Caco-2 (cell line): ENCODE data around the gene HOXA6. TPM values are rescaled to one million over a fixed set of nuclear protein-coding genes. Genes with fewer than 3 reads are reported as not detected.

Source experiments
- BruUV-seq: library from RNA; stranded (reverse); fragments of 400-500 nt; replicated peaks from 2 replicates; lab custom pipeline; 2021; lab: Mats Ljungman, UMichigan
- CTCF ChIA-PET: fragments of 300-600 bp; sonication (Branson Sonifier 250); formaldehyde crosslinking; loops from one replicate; lab custom pipeline; 2022; ENCODE audit warnings: antibody characterized with exemption; lab: Charles Lee
- POLR2A ChIA-PET: fragments of 300-600 bp; sonication (Branson Sonifier 250); formaldehyde crosslinking; loops from one replicate; lab custom pipeline; 2022; ENCODE audit warnings: antibody characterized with exemption; lab: Charles Lee
- DNase-seq, 2 experiments: peaks; one replicate each; pipeline versions ENCODE4 v3.0.0 to v3.0.0-alpha.2; 2020 to 2022
- H3K27me3 ChIP-seq: replicated peaks from 2 replicates; pipeline ENCODE4 v1.6.0; 2011; ENCODE audit warnings: low read length; ENCODE audit not compliant: control insufficient read depth, insufficient read depth
- H3K36me3 ChIP-seq: 2 replicates; pipeline ENCODE4 v1.5.1; 2011; ENCODE audit warnings: low read length; ENCODE audit not compliant: control insufficient read depth, insufficient read depth
- H3K4me1 ChIP-seq: fragments of 250-450 bp; sonication (Bioruptor Pico); 2 replicates; pipeline ENCODE4 v1.5.1; 2020; ENCODE audit warnings: mild to moderate bottlenecking
- H3K4me3 ChIP-seq: 2 replicates; pipeline ENCODE4 v1.5.1; 2011; ENCODE audit warnings: low read depth, mild to moderate bottlenecking, control low read depth, low read length
- H3K9me3 ChIP-seq: fragments of 250-450 bp; sonication (Bioruptor Pico); 2 replicates; pipeline ENCODE4 v1.5.1; 2020; ENCODE audit warnings: mild to moderate bottlenecking, moderate library complexity
- H3K27ac Mint-ChIP-seq: one replicate; pipeline ENCODE4 v1.8.0; 2022; ENCODE audit warnings: mixed read lengths; ENCODE audit not compliant: unreplicated experiment
- H3K27me3 Mint-ChIP-seq: one replicate; pipeline ENCODE4 v1.8.0; 2022; ENCODE audit warnings: mixed read lengths; ENCODE audit not compliant: insufficient read depth, unreplicated experiment
- H3K36me3 Mint-ChIP-seq: one replicate; pipeline ENCODE4 v1.8.0; 2022; ENCODE audit warnings: mild to moderate bottlenecking, mixed read lengths; ENCODE audit not compliant: insufficient read depth, unreplicated experiment
- H3K4me1 Mint-ChIP-seq: one replicate; pipeline ENCODE4 v1.8.0; 2022; ENCODE audit warnings: low read depth, mixed read lengths; ENCODE audit not compliant: unreplicated experiment
- H3K4me3 Mint-ChIP-seq: one replicate; pipeline ENCODE4 v1.8.0; 2022; ENCODE audit warnings: mild to moderate bottlenecking, moderate library complexity, mixed read lengths; ENCODE audit not compliant: unreplicated experiment
- H3K9me3 Mint-ChIP-seq: one replicate; pipeline ENCODE4 v1.8.0; 2022; ENCODE audit warnings: mixed read lengths; ENCODE audit not compliant: unreplicated experiment
- intact Hi-C: fragments of 100-400 bp; cut with micrococcal nuclease; formaldehyde crosslinking; loops from one replicate; pipeline ENCODE4 v1.10.0; 2022; ENCODE audit not compliant: unreplicated experiment
- total RNA-seq: library from RNA; stranded (reverse); gene quantifications from 2 replicates; pipeline ENCODE4 v1.2.3, GENCODE V29; 2022
- TF ChIP-seq, protein P1 (sequence below), 2 experiments: fragments of 200-600 bp in 1 of 2; IDR thresholded peaks; 1 replicate in 1 of 2; 2 replicates in 1 of 2; pipeline versions ENCODE4 v1.5.1 to v1.8.0; 2011 to 2022; ENCODE audit warnings: antibody characterized with exemption in 1 of 2, control low read depth in 1 of 2, inconsistent platforms in 1 of 2, low read depth in 1 of 2, low read length in 1 of 2, mild to moderate bottlenecking in 1 of 2, moderate library complexity in 1 of 2; ENCODE audit not compliant: insufficient read depth in 1 of 2, severe bottlenecking in 1 of 2, unreplicated experiment in 1 of 2

Gene HOXA6
- total RNA-seq, 1 experiment from 2014 or later: 5.6 TPM

GRCh38 chr7:27171325-27171636 lies 23.7 kb upstream of the HOXA6 start:
- H3K27me3 ChIP-seq: peaks cover 2% of the 10 kb centered on the region
- ChIA-PET CTCF (no interaction called here), POLR2A (no interaction called here)
- intact Hi-C loops: no loop called here
- peaks cover 11% of the 10 kb centered on the region for H3K4me1 Mint-ChIP-seq
- no peaks in the 10 kb centered on the region for H3K36me3 ChIP-seq
- no peaks in the 10 kb centered on the region for H3K9me3 Mint-ChIP-seq
- peak overlapping the region; percentile 74 for H3K4me3 Mint-ChIP-seq
- H3K4me3 ChIP-seq: no peak overlapping the region
- no TSS peak for BruUV-seq
- TF ChIP-seq, protein P1, sequence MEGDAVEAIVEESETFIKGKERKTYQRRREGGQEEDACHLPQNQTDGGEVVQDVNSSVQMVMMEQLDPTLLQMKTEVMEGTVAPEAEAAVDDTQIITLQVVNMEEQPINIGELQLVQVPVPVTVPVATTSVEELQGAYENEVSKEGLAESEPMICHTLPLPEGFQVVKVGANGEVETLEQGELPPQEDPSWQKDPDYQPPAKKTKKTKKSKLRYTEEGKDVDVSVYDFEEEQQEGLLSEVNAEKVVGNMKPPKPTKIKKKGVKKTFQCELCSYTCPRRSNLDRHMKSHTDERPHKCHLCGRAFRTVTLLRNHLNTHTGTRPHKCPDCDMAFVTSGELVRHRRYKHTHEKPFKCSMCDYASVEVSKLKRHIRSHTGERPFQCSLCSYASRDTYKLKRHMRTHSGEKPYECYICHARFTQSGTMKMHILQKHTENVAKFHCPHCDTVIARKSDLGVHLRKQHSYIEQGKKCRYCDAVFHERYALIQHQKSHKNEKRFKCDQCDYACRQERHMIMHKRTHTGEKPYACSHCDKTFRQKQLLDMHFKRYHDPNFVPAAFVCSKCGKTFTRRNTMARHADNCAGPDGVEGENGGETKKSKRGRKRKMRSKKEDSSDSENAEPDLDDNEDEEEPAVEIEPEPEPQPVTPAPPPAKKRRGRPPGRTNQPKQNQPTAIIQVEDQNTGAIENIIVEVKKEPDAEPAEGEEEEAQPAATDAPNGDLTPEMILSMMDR (IDR thresholded peaks at IDR 0.05; ENCODE audit: insufficient read depth in 1 of 2, low read depth in 1 of 2, low read length in 1 of 2, severe bottlenecking in 1 of 2, unreplicated experiment in 1 of 2): no peak
- DNase-seq: peak in 1 of 2 experiments; percentile 28
- H3K27ac Mint-ChIP-seq: no peak overlapping the region
- H3K27me3 Mint-ChIP-seq: no peaks in the 10 kb centered on the region
- no peaks in the 10 kb centered on the region for H3K9me3 ChIP-seq
- peaks cover 16% of the 10 kb centered on the region for H3K36me3 Mint-ChIP-seq
- H3K4me1 ChIP-seq: peaks cover 12% of the 10 kb centered on the region

DNA sequence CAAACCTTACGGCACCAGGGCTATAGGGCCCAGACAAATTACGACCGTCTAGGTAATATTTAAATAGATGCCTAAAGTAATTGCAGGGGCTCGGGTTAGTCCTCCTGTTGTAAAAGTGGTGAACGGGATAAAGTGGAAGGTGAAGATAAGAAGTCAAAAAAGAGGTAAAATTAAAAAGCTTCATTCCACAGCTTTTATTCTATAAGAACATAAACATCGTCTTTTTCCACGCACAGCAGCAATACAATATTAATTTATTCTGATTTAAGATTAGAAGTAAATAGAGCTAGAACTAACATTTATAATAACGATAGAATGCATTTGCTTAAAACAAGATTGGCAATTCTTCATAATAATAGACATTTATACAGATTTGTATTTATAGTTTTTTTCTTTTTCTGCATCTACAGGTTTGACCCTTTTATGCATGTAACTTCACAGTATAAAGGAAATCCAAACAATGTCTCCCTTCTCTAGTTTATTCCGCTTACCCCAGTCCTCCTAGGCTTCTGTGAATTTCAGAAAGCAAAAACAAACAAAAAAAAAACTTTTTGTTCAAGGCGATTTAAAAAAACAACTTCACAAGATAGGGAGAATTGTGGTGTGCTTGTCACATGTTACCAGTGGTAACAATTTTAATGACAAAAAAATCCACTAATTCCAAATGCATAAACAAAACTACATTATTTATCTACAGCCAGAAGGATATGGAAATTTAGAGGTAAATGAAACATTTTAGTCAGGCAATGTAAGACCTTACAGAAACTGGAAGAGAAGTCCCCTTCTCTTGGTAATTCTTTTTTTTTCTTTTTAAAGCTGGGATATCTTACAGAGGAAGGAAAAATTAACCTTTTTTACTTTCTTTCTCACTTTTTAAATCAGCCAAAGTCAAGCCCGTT lies 23.1 kb upstream of the HOXA6 start:
- peaks cover 11% of the 10 kb centered on the region for H3K4me1 Mint-ChIP-seq
- CTCF ChIA-PET: interaction anchor here (1.4 to 2.8 kb wide), 2 partner anchors 9 to 10 kb away, joined by 7 to 12 read pairs; no protein-coding TSS in a partner anchor
- H3K27me3 Mint-ChIP-seq: no peaks in the 10 kb centered on the region
- H3K27me3 ChIP-seq: peaks cover 2% of the 10 kb centered on the region
- DNase-seq: no peak
- no peaks in the 10 kb centered on the region for H3K9me3 ChIP-seq
- intact Hi-C loops: no loop called here
- POLR2A ChIA-PET: no interaction called here
- TF ChIP-seq, protein P1 (IDR thresholded peaks at IDR 0.05; ENCODE audit: insufficient read depth in 1 of 2, low read depth in 1 of 2, low read length in 1 of 2, severe bottlenecking in 1 of 2, unreplicated experiment in 1 of 2): no peak
- H3K9me3 Mint-ChIP-seq: no peaks in the 10 kb centered on the region
- H3K36me3 Mint-ChIP-seq: peaks cover 16% of the 10 kb centered on the region
- H3K4me3 Mint-ChIP-seq: peak overlapping the region; percentile 90
- H3K4me3 ChIP-seq: peak overlapping the region; percentile 43; the same call in 1 of the 2 replicates
- no peak overlapping the region for H3K27ac Mint-ChIP-seq
- no peaks in the 10 kb centered on the region for H3K36me3 ChIP-seq
- H3K4me1 ChIP-seq: peaks cover 12% of the 10 kb centered on the region
- BruUV-seq: no TSS peak

DNA sequence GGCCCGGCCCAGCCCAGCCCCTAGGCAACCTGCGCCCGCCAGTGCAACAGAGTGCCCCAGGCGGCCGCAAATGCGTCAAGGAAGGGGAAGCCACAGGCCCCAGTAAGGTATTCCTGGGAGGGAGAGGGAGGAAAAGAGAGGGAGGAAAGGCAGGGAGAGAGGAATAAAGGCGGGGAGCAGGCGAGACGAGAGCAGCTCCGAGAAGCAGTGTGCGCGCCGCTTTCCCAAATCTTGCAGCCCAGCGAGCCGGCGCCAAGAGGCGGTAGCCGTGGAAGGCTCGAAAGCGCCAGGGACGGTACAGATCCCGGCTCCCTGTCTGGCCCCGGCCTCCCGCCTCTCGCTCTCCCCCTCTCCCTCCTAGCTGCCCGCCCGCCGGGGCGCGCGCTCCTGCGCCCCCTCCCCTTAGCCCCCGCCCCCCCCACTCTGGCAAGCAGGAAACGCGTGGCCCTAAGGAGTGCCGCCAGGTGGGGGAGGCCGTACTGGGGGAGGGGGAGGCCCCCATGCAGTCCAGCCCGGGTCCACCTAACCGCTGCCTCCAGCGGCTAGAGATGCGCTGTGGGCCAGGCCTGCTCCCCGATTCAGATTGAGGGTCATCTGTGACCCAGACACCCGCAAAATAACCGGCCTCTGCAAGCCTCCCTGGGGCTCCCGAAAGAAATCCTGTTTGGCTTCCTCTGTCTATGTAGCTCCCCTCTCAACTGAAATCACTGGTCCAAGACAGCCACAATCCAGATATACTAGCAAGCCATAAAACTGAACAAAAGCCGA lies 22.3 kb upstream of the HOXA6 start:
- DNase-seq: peak in 1 of 2 experiments; percentile 51
- Mint-ChIP-seq H3K36me3 (peaks cover 16% of the 10 kb centered on the region), H3K4me3 (peak overlapping the region; percentile 90), H3K27ac (no peak overlapping the region), H3K27me3 (no peaks in the 10 kb centered on the region), H3K4me1 (peaks cover 11% of the 10 kb centered on the region), H3K9me3 (no peaks in the 10 kb centered on the region)
- TF ChIP-seq, protein P1 (IDR thresholded peaks at IDR 0.05; ENCODE audit: insufficient read depth in 1 of 2, low read depth in 1 of 2, low read length in 1 of 2, severe bottlenecking in 1 of 2, unreplicated experiment in 1 of 2): no peak
- Histone ChIP-seq H3K36me3 (no peaks in the 10 kb centered on the region), H3K4me3 (peak overlapping the region; percentile 43), H3K4me1 (peaks cover 12% of the 10 kb centered on the region), H3K9me3 (no peaks in the 10 kb centered on the region), H3K27me3 (peaks cover 2% of the 10 kb centered on the region)
- ChIA-PET CTCF (interaction anchor here (1.4 to 2.8 kb wide), 2 partner anchors 9 to 10 kb away, joined by 7 to 12 read pairs; no protein-coding TSS in a partner anchor), POLR2A (interaction anchor here (0.6 kb wide), 1 partner anchor 191 kb away, joined by 7 read pairs; no protein-coding TSS in a partner anchor)
- intact Hi-C loops: loop anchor here (10.0 kb wide), 1 partner anchor 965 kb away; the partner anchor contains the start of genes CBX3 and HNRNPA2B1
- no TSS peak for BruUV-seq
